Stomach (tissue), 4 donors: Measurements from ENCODE around the gene PRLHR.

ENCODE experiments used
- EP300 ChIP-seq: sonication (generic); formaldehyde crosslinking; IDR thresholded peaks from one replicate; pipeline ENCODE4 v1.6.1; 2017; ENCODE audit warnings: antibody characterized with exemption
- POLR2A ChIP-seq, 4 donors: fragments of 450-650 bp; IDR thresholded peaks; one replicate each; pipeline ENCODE4 v1.6.1; 2016; ENCODE audit warnings: antibody characterized with exemption in 4 of 4, control low read depth in 2 of 4, mild to moderate bottlenecking in 1 of 4, moderate library complexity in 1 of 4
- POLR2AphosphoS5 ChIP-seq, 3 donors: sonication (generic); formaldehyde crosslinking; IDR thresholded peaks; one replicate each; pipeline ENCODE4 v1.6.1; 2016; ENCODE audit warnings: antibody characterized with exemption in 3 of 3
- TF ChIP-seq, protein P1 (sequence below), 7 experiments: fragments of 450-650 bp in 4 of 7; fragments of 200-600 bp in 3 of 7; sonication (generic) in 3 of 7; IDR thresholded peaks; one replicate each; pipeline ENCODE4 v1.5.1; 2016 to 2019; ENCODE audit warnings: antibody characterized with exemption in 7 of 7, control low read depth in 2 of 7, mild to moderate bottlenecking in 1 of 7

DNA sequence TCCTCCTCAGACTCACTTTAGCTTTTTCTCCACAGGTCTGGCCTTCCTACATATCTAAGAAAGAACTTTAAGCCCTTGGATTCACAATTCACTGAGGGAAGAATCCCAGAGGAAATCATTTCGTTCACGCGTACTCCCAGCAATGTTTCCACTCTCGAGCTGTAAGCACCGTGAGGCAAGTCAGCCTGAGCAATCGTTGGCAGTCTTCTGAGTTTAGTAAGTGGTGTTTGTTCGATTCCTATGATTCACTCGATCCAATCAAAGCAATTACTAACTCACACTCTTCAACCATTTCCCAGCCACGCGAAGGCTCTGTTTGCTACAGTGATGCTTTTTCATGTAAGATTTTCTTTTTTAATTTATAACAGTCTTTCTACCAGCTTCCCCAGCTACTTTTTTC, 10.2 kb upstream of the PRLHR start:
- TF ChIP-seq EP300 (no peak), POLR2A (IDR thresholded peaks at IDR 0.05) (no peak), POLR2AphosphoS5 (IDR thresholded peaks at IDR 0.05) (no peak)
- TF ChIP-seq, protein P1, sequence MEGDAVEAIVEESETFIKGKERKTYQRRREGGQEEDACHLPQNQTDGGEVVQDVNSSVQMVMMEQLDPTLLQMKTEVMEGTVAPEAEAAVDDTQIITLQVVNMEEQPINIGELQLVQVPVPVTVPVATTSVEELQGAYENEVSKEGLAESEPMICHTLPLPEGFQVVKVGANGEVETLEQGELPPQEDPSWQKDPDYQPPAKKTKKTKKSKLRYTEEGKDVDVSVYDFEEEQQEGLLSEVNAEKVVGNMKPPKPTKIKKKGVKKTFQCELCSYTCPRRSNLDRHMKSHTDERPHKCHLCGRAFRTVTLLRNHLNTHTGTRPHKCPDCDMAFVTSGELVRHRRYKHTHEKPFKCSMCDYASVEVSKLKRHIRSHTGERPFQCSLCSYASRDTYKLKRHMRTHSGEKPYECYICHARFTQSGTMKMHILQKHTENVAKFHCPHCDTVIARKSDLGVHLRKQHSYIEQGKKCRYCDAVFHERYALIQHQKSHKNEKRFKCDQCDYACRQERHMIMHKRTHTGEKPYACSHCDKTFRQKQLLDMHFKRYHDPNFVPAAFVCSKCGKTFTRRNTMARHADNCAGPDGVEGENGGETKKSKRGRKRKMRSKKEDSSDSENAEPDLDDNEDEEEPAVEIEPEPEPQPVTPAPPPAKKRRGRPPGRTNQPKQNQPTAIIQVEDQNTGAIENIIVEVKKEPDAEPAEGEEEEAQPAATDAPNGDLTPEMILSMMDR (IDR thresholded peaks at IDR 0.05): no peak
